HAP-1 (cell line): Measurements from ENCODE around the gene SYPL2.
A peak's percentile ranks its signal among the peaks of the same experiment; 100 is the strongest.
"Not testable (repeated sequence)": the region's sequence is repeated elsewhere in the genome, so short reads cannot be mapped to it uniquely, and the experiment has no call there.

Source experiments
- DNase-seq, 2 experiments: peaks; one replicate each; pipeline ENCODE4 v3.0.0-alpha.2; 2016 to 2020; ENCODE audit warnings: low spot score in 2 of 2
- H3K27me3 ChIP-seq: fragments of 250-450 bp; sonication (Bioruptor Pico); 2 replicates; pipeline ENCODE4 v1.5.1; 2020; ENCODE audit warnings: low read depth, mild to moderate bottlenecking, moderate library complexity
- H3K36me3 ChIP-seq: fragments of 250-450 bp; sonication (Bioruptor Pico); replicated peaks from 2 replicates; pipeline ENCODE4 v1.5.1; 2020; ENCODE audit warnings: mild to moderate bottlenecking
- H3K4me1 ChIP-seq: fragments of 250-450 bp; sonication (Bioruptor Pico); 2 replicates; pipeline ENCODE4 v1.5.1; 2020; ENCODE audit warnings: mild to moderate bottlenecking
- H3K4me3 ChIP-seq: fragments of 250-450 bp; sonication (Bioruptor Pico); 2 replicates; pipeline ENCODE4 v1.5.1; 2020; ENCODE audit warnings: mild to moderate bottlenecking, moderate library complexity
- H3K9me3 ChIP-seq: fragments of 250-450 bp; sonication (Bioruptor Pico); 2 replicates; pipeline ENCODE4 v1.5.1; 2020; ENCODE audit warnings: mild to moderate bottlenecking, moderate library complexity
- in situ Hi-C: fragments of 300-500 bp; cut with MboI; formaldehyde crosslinking; loops from 3 replicates; pipeline ENCODE4 v1.14.3; 2020; ENCODE audit warnings: low sequenced_read_pairs, inconsistent platforms, mixed read lengths

Gene SYPL2

GRCh38 chr1:109445949-109446695 is 20.2 kb upstream of the SYPL2 start:
- H3K27me3 ChIP-seq, H3K4me1 ChIP-seq, in situ Hi-C loops, H3K9me3 ChIP-seq, H3K36me3 ChIP-seq, DNase-seq, H3K4me3 ChIP-seq: not testable (repeated sequence)

GRCh38 chr1:109447524-109447923 is 18.8 kb upstream of the SYPL2 start:
- Histone ChIP-seq H3K9me3 (no peaks in the 10 kb centered on the region), H3K4me1 (peaks cover 2% of the 10 kb centered on the region), H3K4me3 (no peak overlapping the region), H3K27me3 (no peaks in the 10 kb centered on the region), H3K36me3 (no peaks in the 10 kb centered on the region)
- in situ Hi-C loops, result no loop called here
- no peak for DNase-seq

- in situ Hi-C loops, result no loop called here
These were observed 11.7 kb upstream of the SYPL2 start for GRCh38 chr1:109454497-109455133.

GRCh38 chr1:109457819-109458218 is 8.5 kb upstream of the SYPL2 start:
- DNase-seq, result no peak
- in situ Hi-C loops, result no loop called here
- no peaks in the 10 kb centered on the region for H3K36me3 ChIP-seq
- H3K9me3 ChIP-seq, result no peaks in the 10 kb centered on the region
- no peaks in the 10 kb centered on the region for H3K27me3 ChIP-seq
- no peak overlapping the region for H3K4me3 ChIP-seq
- no peaks in the 10 kb centered on the region for H3K4me1 ChIP-seq

More at GRCh38 chr1:109454497-109455133, 11.7 kb upstream of the SYPL2 start:
- no peak for DNase-seq
- Histone ChIP-seq H3K27me3 (no peaks in the 10 kb centered on the region), H3K36me3 (no peaks in the 10 kb centered on the region), H3K4me3 (no peak overlapping the region), H3K4me1 (no peaks in the 10 kb centered on the region), H3K9me3 (no peaks in the 10 kb centered on the region)

- Histone ChIP-seq H3K4me1 (peaks cover 31% of the 10 kb centered on the region), H3K36me3 (no peaks in the 10 kb centered on the region), H3K9me3 (no peaks in the 10 kb centered on the region), H3K4me3 (peak overlapping the region; percentile 43), H3K27me3 (no peaks in the 10 kb centered on the region; the same call in none of the 2 replicates)
- DNase-seq, result peak in 1 of 2 experiments; percentile 47
- in situ Hi-C loops, result no loop called here
These were observed 258 bp upstream of the SYPL2 start for GRCh38 chr1:109466125-109466451.

- Histone ChIP-seq H3K9me3 (no peaks in the 10 kb centered on the region), H3K4me1 (peaks cover 31% of the 10 kb centered on the region), H3K27me3 (no peaks in the 10 kb centered on the region; the same call in none of the 2 replicates), H3K36me3 (no peaks in the 10 kb centered on the region), H3K4me3 (peak overlapping the region; percentile 43)
- in situ Hi-C loops, result no loop called here
- DNase-seq, result peak in 1 of 2 experiments; percentile 49
These were observed 993 bp downstream of the SYPL2 start for GRCh38 chr1:109467301-109467777.

GRCh38 chr1:109468061-109468460 is 1.7 kb downstream of the SYPL2 start:
- no peak for DNase-seq
- Histone ChIP-seq H3K27me3 (no peaks in the 10 kb centered on the region; the same call in none of the 2 replicates), H3K4me1 (peaks cover 31% of the 10 kb centered on the region), H3K4me3 (no peak overlapping the region), H3K36me3 (no peaks in the 10 kb centered on the region), H3K9me3 (no peaks in the 10 kb centered on the region)
- in situ Hi-C loops, result no loop called here

- DNase-seq, result peak in 1 of 2 experiments; percentile 87
- Histone ChIP-seq H3K4me1 (peaks cover 31% of the 10 kb centered on the region), H3K27me3 (no peaks in the 10 kb centered on the region; the same call in none of the 2 replicates), H3K36me3 (no peaks in the 10 kb centered on the region), H3K4me3 (no peak overlapping the region), H3K9me3 (no peaks in the 10 kb centered on the region)
- in situ Hi-C loops, result no loop called here
These were observed 2.6 kb downstream of the SYPL2 start for GRCh38 chr1:109468903-109469302.

- Histone ChIP-seq H3K4me3 (no peak overlapping the region), H3K27me3 (no peaks in the 10 kb centered on the region; the same call in none of the 2 replicates), H3K4me1 (peaks cover 25% of the 10 kb centered on the region), H3K9me3 (no peaks in the 10 kb centered on the region), H3K36me3 (no peaks in the 10 kb centered on the region)
- in situ Hi-C loops, result no loop called here
- DNase-seq, result no peak
These were observed 3.9 kb downstream of the SYPL2 start for GRCh38 chr1:109470245-109470644.

GRCh38 chr1:109472779-109473178 is 6.4 kb downstream of the SYPL2 start:
- Histone ChIP-seq H3K4me3 (no peak overlapping the region), H3K9me3 (no peaks in the 10 kb centered on the region), H3K36me3 (no peaks in the 10 kb centered on the region), H3K4me1 (peaks cover 17% of the 10 kb centered on the region), H3K27me3 (no peaks in the 10 kb centered on the region; the same call in none of the 2 replicates)
- DNase-seq, result no peak
- in situ Hi-C loops, result no loop called here

- H3K9me3 ChIP-seq, H3K27me3 ChIP-seq, H3K4me3 ChIP-seq, in situ Hi-C loops, DNase-seq, H3K36me3 ChIP-seq: not testable (repeated sequence)
- H3K4me1 ChIP-seq, result peaks cover 11% of the 10 kb centered on the region
These were observed 7.1 kb downstream of the SYPL2 start for GRCh38 chr1:109473284-109474057.

GRCh38 chr1:109474697-109475096 is 8.4 kb downstream of the SYPL2 start:
- in situ Hi-C loops, result no loop called here
- no peak for DNase-seq
- Histone ChIP-seq H3K36me3 (no peaks in the 10 kb centered on the region), H3K9me3 (no peaks in the 10 kb centered on the region), H3K4me3 (no peak overlapping the region), H3K4me1 (no peaks in the 10 kb centered on the region), H3K27me3 (no peaks in the 10 kb centered on the region; the same call in none of the 2 replicates)

- no peaks in the 10 kb centered on the region; the same call in none of the 2 replicates for H3K27me3 ChIP-seq
- no peaks in the 10 kb centered on the region for H3K36me3 ChIP-seq
- H3K4me3 ChIP-seq, result no peak overlapping the region
- DNase-seq, result no peak
- no peaks in the 10 kb centered on the region for H3K9me3 ChIP-seq
- H3K4me1 ChIP-seq, result no peaks in the 10 kb centered on the region
- in situ Hi-C loops, result no loop called here
These were observed 8.9 kb downstream of the SYPL2 start for GRCh38 chr1:109475261-109475660.

GRCh38 chr1:109476825-109477224 is 10.5 kb downstream of the SYPL2 start:
- Histone ChIP-seq H3K27me3 (no peaks in the 10 kb centered on the region), H3K4me1 (no peaks in the 10 kb centered on the region), H3K9me3 (no peaks in the 10 kb centered on the region), H3K4me3 (no peak overlapping the region), H3K36me3 (no peaks in the 10 kb centered on the region)
- DNase-seq, result no peak
- in situ Hi-C loops, result no loop called here
